T follicular helper cell (primary cell): ENCODE measurements around the gene CLCN6.

Source experiments
- DNase-seq: peaks from one replicate; pipeline ENCODE4 v3.0.0-alpha.2; 2020; ENCODE audit warnings: low read depth

CLCN6 gene

DNA sequence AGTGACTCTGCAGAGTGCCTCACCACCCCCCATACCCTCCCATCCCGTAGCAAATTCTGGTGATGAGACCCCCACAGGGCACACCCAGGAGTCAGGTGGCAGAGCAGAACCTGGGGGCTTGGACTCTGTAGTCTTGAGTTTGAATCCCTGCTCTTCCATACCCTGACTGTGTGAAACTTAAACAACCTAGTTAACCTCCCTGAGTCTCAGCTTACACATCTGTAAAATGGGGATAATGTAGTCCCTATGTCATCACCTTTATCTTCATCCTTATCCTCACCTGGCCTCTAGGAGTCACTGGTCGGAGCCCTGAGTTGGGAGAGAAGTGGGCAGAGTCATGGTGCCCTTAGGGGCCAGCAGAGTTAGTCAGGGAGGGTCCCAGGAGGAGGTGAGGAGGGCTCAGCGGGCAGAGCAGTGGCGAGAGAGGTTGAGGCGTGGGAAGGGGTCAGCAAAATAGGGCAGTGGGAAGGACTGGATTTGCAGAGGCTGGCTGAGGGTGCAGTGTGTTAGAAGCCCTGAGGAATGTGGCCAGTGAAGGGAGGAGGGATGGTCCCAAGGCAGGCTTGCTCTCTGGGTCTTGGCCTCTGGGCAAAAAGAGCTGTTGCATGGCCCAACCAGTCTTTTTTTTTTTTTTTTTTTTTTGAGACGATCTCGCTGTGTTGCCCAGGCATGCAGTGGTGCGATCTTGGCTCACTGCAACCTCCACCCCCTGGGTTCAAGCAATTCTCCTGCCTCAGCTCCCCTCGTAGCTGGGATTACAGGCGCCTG is 25.4 kb upstream of the CLCN6 start:
- DNase-seq: no peak

DNA sequence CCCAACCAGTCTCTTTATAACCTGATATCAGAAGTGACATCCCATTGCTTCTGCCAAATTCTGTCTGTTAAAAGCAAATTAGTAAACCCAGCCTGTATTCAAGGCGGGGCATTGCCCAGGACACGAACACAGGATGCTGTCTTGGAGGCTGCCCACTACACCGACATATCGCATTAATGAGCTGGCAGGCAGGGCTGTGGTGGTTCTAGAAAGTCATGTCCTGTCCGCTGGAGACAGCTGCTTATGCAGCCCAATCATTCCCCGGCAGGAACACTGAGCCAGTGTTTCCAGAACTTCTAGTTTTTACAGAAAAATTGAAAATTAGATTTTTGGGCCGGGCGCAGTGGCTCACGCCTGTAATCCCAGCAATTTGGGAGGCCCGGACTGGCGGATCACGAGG is 24.7 kb upstream of the CLCN6 start:
- no peak for DNase-seq

DNA sequence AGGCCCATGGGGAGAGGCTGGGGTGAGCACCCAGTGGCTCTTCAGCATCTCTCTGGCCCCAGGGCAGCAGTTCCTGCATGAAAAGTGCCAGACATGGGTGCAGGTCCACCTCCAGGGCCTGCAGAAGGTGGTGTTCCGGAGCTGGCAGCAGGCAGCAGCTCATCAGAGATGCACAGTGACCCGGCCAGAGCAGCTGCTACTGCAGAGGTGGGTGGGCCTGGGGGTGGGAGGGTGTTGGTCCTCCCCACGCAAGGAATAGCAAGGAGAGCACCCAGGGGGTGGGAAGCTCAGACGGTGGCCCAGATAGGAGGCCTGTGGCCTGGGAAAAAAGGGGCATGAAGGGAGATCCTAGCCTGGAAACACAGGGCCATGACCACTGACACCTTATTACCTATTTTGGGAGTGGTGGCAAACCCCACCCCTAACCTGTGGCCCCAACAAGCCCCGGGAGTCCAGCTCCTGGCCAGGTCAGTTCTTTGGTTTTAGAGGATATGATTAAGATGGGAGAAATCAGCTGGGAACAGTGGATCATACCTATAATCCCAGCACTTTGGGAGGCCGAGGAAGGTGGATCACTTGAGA is 23.8 kb upstream of the CLCN6 start:
- no peak for DNase-seq

DNA sequence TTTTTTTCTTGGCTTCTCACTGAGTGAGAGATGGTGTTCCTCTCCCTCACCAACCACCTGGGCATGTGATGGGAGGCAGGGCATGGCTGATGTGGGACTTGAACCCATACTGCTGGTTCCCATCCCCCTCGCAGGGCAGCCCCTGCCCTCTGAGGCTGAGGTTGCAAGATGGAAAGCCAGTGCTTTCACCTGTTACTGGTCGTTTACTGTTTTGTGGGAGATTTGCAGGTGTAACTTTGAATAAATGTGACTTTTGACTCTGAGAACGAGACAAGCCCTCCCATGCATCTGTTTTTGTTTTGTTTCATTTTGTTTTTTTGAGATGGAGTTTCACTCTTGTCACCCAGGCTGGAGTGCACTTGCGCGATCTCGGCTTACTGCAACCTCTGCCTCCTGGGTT is 22.4 kb upstream of the CLCN6 start:
- no peak for DNase-seq

DNA sequence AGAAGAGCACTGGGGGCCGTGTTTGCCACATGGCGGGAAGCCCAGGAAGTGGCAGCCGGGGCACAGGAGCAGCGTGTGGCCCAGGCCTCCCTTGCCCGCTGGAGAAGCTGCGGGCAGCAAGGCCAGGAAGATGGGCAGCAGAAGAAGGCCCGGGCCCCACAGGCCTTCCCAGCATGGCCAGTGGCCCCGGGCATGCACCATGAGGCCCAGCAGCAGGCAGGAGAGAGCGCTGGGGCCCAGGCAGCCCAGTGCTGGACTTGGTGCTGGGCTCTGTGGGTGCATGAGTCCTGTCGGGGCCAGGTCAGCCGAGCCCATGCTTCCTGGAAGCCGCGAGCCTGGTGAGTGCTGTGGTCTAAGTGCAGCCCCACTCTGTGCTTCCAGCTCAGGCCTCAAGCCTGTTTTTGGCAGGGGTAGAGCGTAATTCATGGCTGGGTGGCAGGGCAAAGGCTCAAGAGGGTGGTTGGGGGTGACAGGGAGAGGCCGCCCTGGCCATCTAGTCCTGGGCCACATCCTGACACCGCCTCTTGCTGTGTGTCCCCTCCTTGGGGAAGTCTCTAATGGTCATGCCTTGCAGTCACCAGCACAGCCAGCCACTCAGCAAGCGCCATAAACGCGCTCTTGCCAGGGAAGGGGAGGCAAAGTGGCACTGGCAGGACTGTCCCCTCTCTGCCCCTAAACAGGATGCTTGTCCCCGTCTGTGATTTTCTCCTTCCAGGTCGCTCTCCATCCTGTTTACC is 21.6 kb upstream of the CLCN6 start:
- no peak for DNase-seq

DNA sequence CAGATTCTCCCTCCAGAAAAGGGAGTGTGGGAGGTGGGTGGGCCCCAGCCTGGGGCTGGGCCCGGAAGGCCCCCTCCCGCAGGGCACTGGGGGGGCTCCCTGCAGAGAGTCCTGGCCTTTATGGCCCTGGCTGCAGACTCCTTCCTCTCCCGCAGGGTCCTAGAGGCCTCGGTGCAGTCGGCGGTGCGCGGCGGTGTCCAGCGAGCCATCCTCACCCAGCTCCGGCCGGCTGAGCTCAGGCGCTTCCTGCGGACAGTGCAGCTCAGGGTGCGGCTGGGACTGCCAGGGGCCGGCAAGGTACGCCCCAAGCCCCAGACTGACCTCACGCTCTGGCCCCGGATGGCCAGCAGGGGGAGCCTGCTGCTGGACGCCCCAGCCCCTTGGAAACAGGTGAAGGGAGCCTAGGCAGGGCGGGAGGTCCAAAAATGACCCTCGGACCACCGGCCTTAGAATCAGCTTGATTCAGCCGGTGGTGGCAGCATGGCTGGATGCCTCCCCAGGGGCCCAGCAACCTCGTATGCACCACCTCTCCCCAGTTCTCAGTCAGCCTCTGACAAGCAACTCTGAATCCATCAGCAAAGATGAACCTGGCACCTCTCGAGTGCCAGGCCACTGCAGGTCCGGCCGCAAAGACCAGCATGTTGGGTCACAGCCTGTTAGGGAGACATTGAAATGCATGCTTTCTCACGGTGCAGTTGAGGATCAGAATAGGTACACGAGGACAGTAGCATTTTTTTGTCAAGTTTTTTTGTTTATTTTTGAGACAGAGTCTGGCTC is 20.8 kb upstream of the CLCN6 start:
- no peak for DNase-seq

DNA sequence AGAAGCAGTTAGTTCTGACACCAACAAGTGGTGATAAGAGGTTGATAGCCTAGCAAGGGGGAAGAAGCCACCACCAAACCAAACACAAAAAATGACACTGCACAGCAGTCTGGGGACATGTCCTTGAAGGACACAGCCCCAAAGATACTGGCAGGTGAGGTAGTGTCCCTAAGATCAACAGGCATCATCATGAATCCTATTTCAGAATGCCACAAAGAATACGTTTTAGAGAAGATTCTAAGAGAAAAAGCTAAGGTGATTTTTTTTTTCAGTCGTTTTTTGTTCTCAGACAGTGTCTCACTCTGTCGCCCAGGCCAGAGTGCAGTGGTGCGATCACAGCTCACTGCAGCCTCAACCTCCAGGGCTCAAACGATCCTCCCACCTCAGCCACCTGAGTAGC is 19.8 kb upstream of the CLCN6 start:
- DNase-seq: no peak

DNA sequence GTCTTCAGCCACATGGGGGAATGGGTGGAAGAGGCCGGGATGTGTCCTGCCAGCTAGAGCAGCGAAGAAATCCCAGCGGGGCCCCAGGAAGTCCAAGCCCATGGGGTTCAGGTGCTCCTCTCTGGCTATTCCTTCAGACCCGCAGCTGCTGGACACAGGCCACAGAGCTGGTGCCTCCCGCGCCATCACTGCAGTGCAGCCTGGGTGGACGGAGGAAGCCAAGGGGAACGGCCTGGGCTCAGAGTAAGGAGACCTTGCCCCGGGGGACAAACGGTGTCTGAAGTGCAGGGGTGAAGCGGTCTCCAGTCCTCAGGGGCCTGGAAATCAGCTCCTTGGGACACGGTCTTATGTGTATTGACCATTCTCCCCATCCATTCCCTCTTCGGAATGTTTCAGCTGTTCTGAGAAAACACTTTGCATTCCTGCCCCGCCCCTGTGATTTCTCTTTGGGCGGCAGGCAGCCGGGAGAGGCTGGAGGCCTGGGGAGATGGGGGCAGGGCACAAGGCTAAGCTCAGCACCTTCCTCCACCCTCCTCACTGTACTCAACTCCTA is 18.7 kb upstream of the CLCN6 start:
- no peak for DNase-seq

DNA sequence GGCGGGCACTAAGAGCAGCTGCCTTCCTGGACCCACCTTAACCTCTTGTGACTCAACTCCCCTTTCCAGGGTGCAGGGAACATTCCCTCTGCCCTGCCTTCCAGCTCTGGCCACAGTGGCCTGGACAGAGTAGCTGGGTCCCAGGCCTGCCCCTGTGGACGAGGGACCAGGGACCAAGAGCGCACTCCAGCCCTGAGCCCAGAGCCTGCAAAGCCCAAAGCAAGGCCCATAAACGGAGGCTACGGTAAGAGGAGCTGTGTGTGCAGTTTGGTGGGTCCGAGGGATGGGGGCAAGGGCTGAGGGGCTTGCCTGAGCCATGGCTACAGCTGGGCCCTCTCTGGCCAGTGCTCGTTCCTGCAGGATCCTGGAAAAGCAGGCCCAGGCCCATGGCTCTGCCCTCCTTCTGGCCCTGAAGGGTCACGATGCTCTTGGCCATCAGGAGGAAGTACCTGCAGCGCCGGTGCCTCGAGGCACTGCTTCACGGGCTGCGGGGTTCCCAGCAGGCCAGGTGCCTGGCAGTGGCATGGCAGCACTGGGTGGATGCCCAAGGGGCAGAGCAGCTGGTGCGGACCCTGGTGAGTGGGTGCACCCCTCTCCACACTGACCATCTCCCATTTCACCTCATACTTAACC is 18.1 kb upstream of the CLCN6 start:
- DNase-seq: no peak

DNA sequence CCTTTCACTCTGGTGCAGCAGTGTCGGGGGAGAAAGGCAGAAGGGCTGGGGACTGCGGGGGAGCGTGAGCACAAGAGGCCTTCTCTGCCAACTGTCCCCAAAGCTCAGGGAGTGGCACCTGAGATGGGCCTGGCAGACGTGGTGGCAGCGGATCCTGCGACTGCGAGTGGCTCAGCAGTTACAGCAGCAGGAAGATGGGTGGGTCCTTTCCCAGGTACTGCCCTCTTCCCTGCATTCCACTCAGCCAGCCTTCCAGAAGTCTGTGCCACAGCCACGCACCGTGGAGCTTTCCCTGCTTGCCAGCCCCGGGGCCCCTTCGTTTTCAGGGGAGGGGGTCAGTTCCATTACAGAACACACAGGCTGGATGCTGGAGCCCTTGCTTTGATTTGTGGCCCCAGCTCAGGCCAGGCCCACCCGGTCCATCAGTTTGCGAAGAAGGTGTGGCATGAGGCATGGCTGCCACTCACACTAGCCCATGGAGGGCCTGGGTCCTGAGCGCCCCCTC is 17.4 kb upstream of the CLCN6 start:
- DNase-seq: no peak

DNA sequence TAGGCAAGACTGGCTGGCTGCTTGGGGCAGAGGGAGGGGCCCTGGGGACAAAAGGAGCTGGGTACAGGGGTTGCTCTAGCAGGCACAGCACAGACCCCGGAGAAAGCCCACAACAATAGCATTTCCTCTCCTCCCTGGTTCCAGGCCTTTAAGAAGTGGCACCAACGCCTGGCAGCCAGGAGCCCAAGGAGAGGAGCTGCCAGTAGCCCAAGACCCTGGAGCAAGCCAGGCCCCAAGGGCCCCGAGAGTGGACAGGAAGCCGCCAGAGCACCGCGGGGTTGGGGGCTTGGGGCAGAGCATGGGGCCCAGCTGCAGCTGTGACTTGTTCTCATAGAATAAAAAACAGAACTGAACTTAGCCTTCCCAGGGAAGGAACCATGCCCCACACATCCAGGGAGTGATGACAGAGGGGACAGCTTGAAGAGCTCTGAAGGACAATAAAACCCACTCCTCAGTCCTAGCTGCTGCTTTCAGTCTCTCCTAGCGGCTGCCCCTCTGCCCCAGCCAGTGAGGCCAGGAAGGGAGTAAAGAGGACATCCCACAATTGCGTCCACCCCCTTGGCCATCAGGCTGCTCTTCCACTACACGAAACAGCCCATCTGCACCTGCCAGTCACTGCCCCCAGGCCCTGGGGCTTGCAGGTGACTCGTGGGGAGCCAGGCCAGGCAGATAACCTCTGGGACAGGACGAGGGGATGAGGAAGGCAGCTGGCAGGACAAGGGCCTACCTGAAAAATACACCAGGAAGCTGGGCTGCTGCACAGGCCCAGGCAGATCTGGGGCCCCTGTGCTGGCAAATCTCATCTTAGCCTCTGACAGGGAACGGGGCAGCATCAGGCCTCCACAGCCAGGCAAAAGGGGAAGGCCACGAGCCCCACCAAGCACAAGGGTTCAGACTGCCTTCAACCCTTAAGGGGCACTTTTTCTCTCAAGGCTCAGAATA is 16.6 kb upstream of the CLCN6 start:
- DNase-seq: no peak

DNA sequence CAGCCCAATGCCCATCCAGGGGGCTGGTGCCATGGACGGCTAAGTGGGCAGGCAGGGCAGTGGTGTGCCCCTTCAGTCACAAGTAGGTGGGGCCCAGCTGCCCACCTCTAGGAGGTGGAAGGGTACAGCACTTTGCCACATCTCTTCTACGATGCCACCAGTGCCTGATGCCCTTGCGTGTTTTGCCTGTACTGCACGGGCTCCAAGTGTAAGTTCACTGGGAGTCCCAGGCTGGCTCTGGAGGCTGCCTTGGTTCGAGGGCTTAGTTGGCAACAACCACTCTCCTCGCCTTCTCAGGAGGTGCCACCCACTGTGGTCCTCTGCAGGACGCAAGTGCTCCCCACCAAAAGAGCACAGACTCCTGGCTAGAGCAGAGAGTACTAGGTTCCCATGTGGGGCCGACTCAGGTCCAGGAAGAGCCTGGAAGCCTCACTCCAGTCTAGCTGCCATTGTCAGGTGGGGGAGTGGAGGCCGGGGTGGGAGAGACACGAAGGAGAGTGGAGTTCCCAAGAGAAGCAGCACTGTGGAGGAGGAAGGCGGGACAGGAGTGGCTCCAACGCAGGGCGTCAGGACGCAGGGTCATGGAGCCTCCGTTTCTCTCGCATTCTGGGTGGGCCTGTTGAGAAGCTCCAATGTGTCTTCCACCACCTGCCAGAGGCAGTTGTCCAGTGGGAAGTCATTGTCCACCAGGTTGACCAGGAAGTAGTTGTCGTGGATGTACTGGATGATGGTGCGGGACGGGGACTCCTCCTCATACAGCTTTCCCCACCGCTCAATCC is 15.7 kb upstream of the CLCN6 start:
- DNase-seq: no peak

DNA sequence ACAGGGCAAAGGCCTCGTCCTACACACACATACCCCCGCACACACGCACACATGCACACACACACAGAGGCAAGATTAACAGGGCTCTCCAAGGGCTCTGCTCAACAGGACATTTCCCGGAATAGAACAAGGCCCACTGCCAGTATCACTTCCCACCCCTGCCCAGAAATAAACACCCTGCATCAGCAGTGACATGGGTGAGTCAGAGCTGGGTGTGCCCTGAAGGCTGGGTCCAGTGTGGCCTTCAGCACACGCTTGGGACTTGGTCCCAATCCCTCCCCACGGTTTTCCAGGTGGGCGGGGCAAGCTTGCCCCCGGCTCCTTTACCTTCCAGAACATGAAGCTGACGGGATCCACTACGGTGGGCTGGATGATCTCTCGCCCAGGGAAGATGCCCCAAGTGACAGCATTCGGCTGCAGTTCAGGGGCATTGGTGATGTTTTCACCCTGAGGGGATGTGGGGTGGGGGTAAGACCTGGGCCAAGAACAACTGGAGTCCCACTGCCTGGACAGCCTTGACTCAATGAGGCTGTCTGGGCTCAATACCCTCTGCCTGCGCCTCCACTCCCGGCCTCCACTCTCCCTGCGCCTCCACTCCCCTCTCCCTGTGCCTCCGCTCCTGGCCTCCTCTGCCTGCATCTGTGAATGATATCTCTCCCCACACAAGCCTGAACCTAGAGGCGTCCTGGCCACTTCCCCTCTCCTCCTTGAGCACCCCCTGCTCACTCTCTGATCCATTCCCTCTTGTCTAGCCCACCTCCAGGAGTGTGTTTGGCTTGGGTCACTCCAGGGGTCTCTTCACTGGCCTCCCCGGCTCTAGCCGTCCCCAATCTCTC is 14.9 kb upstream of the CLCN6 start:
- no peak for DNase-seq

DNA sequence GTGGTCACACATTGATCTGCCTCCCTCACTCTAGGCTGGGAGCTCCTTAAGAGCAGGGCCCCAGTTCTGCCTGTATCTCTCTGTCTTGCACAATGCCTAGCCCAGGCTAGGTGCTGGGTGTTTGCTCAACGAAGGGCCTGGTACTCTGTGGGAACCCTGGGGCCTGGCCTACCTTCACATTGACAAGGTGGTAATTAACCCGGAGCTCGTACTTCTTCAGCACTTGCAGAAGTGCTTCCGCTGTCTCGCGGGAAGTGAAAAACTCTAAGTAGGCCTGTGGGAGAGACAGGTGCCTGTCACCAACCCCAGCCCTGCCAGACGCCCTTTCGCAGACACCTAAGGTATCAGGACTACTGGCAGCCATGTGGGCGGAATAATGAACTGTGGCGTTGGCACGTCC is 13.9 kb upstream of the CLCN6 start:
- no peak for DNase-seq

DNA sequence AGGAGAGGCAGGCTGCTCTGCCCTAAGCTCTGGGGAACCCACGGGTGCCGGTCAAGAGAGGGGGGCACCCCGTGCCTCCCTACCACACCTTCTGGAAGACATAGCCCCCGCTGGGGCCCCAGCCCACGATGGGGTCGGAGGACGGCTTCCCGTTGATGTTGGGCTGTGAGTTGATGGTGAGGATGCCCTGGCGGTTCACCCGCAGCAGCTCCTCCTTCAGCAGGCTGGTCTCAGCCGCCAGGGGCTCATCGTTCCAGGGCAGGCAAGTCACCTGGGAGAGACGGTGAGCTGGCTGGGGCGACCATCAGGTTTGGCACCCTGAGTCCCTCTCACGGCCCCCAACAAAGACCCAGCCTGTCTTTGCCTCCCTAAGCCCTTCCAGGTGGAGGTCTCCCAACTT is 12.2 kb upstream of the CLCN6 start:
- DNase-seq: no peak

DNA sequence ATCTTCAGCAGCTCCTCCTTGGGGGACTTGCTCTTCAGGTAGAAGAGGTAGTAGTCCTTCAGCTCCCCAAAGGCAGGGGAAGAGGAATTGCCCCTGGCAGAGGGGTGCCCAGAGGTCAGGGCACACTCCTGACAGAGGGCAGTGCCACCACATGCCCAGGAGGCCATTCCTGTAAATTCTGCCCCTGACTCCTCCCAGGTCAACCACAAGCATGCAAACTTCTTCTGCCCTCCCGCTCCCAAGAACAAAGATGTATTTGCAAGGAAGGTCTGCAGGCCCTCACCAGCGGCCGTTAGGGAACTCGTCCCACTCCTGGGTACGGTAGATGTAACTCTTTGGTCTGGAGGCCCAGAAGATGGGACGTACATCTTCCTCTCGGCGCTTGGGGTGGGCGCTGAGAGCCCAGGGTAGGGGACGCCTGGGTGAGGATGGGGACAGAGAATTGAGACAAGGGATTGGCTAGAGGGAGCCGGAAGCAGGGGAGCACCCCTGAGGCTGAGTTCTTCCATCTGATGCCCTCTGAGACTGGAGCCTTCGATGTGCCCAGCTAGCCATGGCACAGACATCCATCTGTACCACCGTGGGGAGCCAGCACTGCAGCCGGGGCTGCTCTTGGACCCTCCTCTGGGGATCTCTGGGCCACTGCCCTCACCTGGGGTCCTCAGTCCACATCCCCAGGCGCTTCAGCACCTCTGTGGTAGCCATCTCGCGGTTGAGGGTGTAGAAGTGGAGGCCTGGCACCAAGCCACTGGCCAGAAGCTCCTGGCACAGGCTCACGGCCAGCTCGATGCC is 11.3 kb upstream of the CLCN6 start:
- DNase-seq: no peak

DNA sequence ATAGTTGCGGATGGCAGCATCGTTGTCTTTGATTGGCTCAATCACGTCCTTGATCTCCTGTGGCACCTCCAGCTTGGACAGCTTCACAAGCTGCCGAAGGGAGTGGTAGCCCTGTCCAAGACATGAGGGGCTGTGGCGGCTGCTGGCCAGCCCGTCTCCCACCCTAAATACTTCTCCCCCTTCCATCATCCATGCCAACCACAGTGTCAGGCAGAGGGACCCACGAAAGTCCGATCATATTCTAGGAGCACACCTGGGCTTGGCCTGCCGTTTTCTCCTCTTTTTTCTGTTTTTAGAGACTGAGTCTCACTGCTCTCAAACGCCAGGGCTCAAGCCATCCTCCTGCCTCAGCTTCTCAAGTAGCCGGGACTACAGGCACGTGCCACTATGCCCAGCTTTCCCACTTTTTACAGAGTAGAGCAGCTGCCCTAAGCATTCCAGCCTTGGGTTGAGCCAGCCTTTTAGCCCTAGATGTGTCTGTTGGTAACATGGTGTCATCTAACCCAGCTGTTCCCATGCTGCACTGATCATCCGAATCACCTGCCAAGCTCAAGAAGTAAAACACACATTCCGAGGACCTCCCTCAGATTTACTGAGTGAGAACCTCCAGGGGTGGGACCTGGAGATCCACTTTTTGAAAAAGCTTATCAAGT is 10.6 kb upstream of the CLCN6 start:
- DNase-seq: no peak
